ENCODE results near the gene MOB4.
A peak's percentile ranks its signal among the peaks of the same experiment; 100 is the strongest.

The MOB4 gene

GRCh38 chr2:197516393-197516761, 511 bp downstream of the MOB4 start:
- Histone ChIP-seq H3K27me3 (no peaks in the 10 kb centered on the region), H3K36me3 (no peaks in the 10 kb centered on the region), H3K4me1 (peaks cover 0 to 37% (median 14%) of the 10 kb centered on the region in 4 donors), H3K4me3 (peak overlapping the region; percentile 90 to 93), H3K27ac (peak overlapping the region; percentile 92 to 94), H3K9me3 (no peaks in the 10 kb centered on the region)
- DNase-seq = peak; percentile 35 to 67
- intact Hi-C loops (cut with DNase I; ENCODE audit: low total_unique reads) = no loop called here
- TF ChIP-seq CTCF (IDR thresholded peaks at IDR 0.05) = no peak

GRCh38 chr2:197517150-197517549, 1.3 kb downstream of the MOB4 start:
- Histone ChIP-seq H3K4me1 (peaks cover 0 to 37% (median 14%) of the 10 kb centered on the region in 4 donors), H3K36me3 (no peaks in the 10 kb centered on the region), H3K27ac (peak overlapping the region; percentile 92 to 94), H3K9me3 (no peaks in the 10 kb centered on the region), H3K27me3 (no peaks in the 10 kb centered on the region), H3K4me3 (peak overlapping the region; percentile 90 to 93)
- intact Hi-C loops (cut with DNase I; ENCODE audit: low total_unique reads) = no loop called here
- TF ChIP-seq CTCF (IDR thresholded peaks at IDR 0.05) = no peak
- no peak for DNase-seq

- no peak for DNase-seq
- Histone ChIP-seq H3K4me3 (no peak overlapping the region), H3K27me3 (no peaks in the 10 kb centered on the region), H3K27ac (no peak overlapping the region), H3K9me3 (no peaks in the 10 kb centered on the region), H3K36me3 (peaks cover 27 to 57% (median 40%) of the 10 kb centered on the region in 3 donors), H3K4me1 (no peaks in the 10 kb centered on the region)
- intact Hi-C loops (cut with DNase I; ENCODE audit: low total_unique reads) = no loop called here
- TF ChIP-seq CTCF (IDR thresholded peaks at IDR 0.05) = no peak
These were observed 22.5 kb downstream of the MOB4 start for GRCh38 chr2:197538412-197538811.

- intact Hi-C loops (cut with DNase I; ENCODE audit: low total_unique reads) = no loop called here
- H3K36me3 ChIP-seq = peaks cover 36 to 71% (median 42%) of the 10 kb centered on the region in 3 donors
- no peak overlapping the region for H3K4me3 ChIP-seq
- TF ChIP-seq CTCF (IDR thresholded peaks at IDR 0.05) = no peak
- no peak overlapping the region for H3K27ac ChIP-seq
- no peaks in the 10 kb centered on the region for H3K9me3 ChIP-seq
- H3K4me1 ChIP-seq = no peaks in the 10 kb centered on the region
- no peak for DNase-seq
- no peaks in the 10 kb centered on the region for H3K27me3 ChIP-seq
These were observed 23.9 kb downstream of the MOB4 start for GRCh38 chr2:197539734-197540133.

GRCh38 chr2:197543206-197543605, 27.3 kb downstream of the MOB4 start:
- peaks cover 24 to 75% (median 41%) of the 10 kb centered on the region in 3 donors for H3K36me3 ChIP-seq
- no peak for TF ChIP-seq CTCF (IDR thresholded peaks at IDR 0.05)
- no peaks in the 10 kb centered on the region for H3K9me3 ChIP-seq
- H3K4me3 ChIP-seq = no peak overlapping the region
- H3K4me1 ChIP-seq = no peaks in the 10 kb centered on the region
- H3K27ac ChIP-seq = no peak overlapping the region
- intact Hi-C loops (cut with DNase I; ENCODE audit: low total_unique reads) = no loop called here
- H3K27me3 ChIP-seq = no peaks in the 10 kb centered on the region
- no peak for DNase-seq
